Ovary (tissue), 3 donors: Measurements from ENCODE around the gene TMEM198.

ENCODE experiments used
- CTCF ChIP-seq, 3 donors: fragments of 450-650 bp in 2 of 3; fragments of 200-600 bp in 1 of 3; IDR thresholded peaks; one replicate each; pipeline versions ENCODE4 v1.5.1 to v1.8.0; 2016 to 2022; ENCODE audit warnings: antibody characterized with exemption in 3 of 3, mild to moderate bottlenecking in 1 of 3
- EP300 ChIP-seq: sonication (generic); formaldehyde crosslinking; IDR thresholded peaks from one replicate; pipeline ENCODE4 v1.6.1; 2017; ENCODE audit warnings: antibody characterized with exemption
- POLR2A ChIP-seq: fragments of 450-650 bp; IDR thresholded peaks from one replicate; pipeline ENCODE4 v1.6.1; 2017; ENCODE audit warnings: antibody characterized with exemption, mild to moderate bottlenecking, moderate library complexity
- donor health status: DM: no; HTN: no; CAD: no.

GRCh38 chr2:219578811-219579613 lies 35.2 kb downstream of the TMEM198 start:
- TF ChIP-seq EP300, result no peak
- no peak for TF ChIP-seq CTCF (IDR thresholded peaks at IDR 0.05)
- TF ChIP-seq POLR2A, result no peak
